ENCODE data around the gene NHP2. TPM values are rescaled to one million over a fixed set of nuclear protein-coding genes. Genes with fewer than 3 reads are reported as not detected.

Gene NHP2
- total and polyA plus RNA-seq, 2 experiments from 2014 or later, result 435 to 455 TPM

DNA sequence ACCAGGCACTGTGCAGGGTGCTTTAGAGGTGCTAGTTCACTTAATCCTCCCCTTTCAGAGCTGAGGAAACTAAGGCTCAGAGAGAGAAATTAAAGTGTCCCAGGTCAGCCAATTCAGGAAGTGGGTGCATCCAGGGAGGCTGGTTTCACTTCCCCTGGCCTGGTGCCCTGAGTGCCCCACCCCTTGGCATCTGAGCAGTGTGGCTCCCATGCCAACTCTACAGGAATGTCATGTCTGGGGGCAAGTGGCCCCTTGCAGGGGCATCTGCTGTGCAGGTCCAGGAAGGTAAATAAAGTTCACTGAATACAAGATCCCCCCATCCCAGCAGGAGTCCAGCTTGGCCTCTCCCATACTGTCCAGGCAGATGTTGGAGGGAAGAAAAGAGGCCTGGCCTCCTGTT lies 44.7 kb downstream of the NHP2 start:
- peaks cover 13% of the 10 kb centered on the region for H3K4me1 Mint-ChIP-seq
- Histone ChIP-seq H3K79me2 (replicated peaks; ENCODE audit: insufficient read depth) (peaks cover 11% of the 10 kb centered on the region), H3K27ac (ENCODE audit: low read depth) (no peak overlapping the region), H3F3A (replicated peaks; ENCODE audit: low read depth) (peaks cover 7% of the 10 kb centered on the region), H3K4me3 (no peak overlapping the region), H3K4me1 (ENCODE audit: insufficient read depth) (peaks cover 12% of the 10 kb centered on the region; the same call in 1 of the 2 replicates), H4K20me1 (replicated peaks; ENCODE audit: insufficient read depth) (no peaks in the 10 kb centered on the region), H2AFZ (no peak overlapping the region), H3K36me3 (ENCODE audit: insufficient read depth) (no peaks in the 10 kb centered on the region), H3K27me3 (ENCODE audit: insufficient read depth) (no peaks in the 10 kb centered on the region), H3K4me2 (no peak overlapping the region), H3K9me2 (ENCODE audit: insufficient read depth) (no peaks in the 10 kb centered on the region)
- H3K27ac Mint-ChIP-seq, result no peak overlapping the region
- H3K36me3 Mint-ChIP-seq (ENCODE audit: low read depth), result peaks cover 5% of the 10 kb centered on the region; the same call in 2 of the 3 replicates
- ATAC-seq, result no peak
- H3K27me3 Mint-ChIP-seq (ENCODE audit: insufficient read depth, low read depth, poor library complexity), result peaks cover 10% of the 10 kb centered on the region
- peaks cover 12% of the 10 kb centered on the region for H3K9me3 Mint-ChIP-seq
- TF ChIP-seq EZH2 (IDR thresholded peaks at IDR 0.05; ENCODE audit: low read depth, unreplicated experiment) (no peak), STAT1 (IDR thresholded peaks at IDR 0.05; ENCODE audit: unreplicated experiment) (no peak), JUNB (IDR thresholded peaks at IDR 0.05; ENCODE audit: unreplicated experiment) (no peak), ZNF114 (CRISPR knock-in tag; IDR thresholded peaks at IDR 0.05) (no peak), EZH2phosphoT487 (IDR thresholded peaks at IDR 0.05; ENCODE audit: unreplicated experiment) (no peak), ZNF331 (CRISPR knock-in tag; IDR thresholded peaks at IDR 0.05; ENCODE audit: low read depth) (no peak), NANOG (IDR thresholded peaks at IDR 0.05; ENCODE audit: borderline replicate concordance) (no peak), CREB1 (CRISPR knock-in tag; IDR thresholded peaks at IDR 0.05; ENCODE audit: low read depth) (no peak), POLR2AphosphoS5 (IDR thresholded peaks at IDR 0.05; ENCODE audit: low read depth) (no peak)
- TF ChIP-seq, protein P1, sequence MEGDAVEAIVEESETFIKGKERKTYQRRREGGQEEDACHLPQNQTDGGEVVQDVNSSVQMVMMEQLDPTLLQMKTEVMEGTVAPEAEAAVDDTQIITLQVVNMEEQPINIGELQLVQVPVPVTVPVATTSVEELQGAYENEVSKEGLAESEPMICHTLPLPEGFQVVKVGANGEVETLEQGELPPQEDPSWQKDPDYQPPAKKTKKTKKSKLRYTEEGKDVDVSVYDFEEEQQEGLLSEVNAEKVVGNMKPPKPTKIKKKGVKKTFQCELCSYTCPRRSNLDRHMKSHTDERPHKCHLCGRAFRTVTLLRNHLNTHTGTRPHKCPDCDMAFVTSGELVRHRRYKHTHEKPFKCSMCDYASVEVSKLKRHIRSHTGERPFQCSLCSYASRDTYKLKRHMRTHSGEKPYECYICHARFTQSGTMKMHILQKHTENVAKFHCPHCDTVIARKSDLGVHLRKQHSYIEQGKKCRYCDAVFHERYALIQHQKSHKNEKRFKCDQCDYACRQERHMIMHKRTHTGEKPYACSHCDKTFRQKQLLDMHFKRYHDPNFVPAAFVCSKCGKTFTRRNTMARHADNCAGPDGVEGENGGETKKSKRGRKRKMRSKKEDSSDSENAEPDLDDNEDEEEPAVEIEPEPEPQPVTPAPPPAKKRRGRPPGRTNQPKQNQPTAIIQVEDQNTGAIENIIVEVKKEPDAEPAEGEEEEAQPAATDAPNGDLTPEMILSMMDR (conservative IDR thresholded peaks at IDR 0.05; ENCODE audit: low read depth in 2 of 2), result no peak
- TF ChIP-seq, protein P2, sequence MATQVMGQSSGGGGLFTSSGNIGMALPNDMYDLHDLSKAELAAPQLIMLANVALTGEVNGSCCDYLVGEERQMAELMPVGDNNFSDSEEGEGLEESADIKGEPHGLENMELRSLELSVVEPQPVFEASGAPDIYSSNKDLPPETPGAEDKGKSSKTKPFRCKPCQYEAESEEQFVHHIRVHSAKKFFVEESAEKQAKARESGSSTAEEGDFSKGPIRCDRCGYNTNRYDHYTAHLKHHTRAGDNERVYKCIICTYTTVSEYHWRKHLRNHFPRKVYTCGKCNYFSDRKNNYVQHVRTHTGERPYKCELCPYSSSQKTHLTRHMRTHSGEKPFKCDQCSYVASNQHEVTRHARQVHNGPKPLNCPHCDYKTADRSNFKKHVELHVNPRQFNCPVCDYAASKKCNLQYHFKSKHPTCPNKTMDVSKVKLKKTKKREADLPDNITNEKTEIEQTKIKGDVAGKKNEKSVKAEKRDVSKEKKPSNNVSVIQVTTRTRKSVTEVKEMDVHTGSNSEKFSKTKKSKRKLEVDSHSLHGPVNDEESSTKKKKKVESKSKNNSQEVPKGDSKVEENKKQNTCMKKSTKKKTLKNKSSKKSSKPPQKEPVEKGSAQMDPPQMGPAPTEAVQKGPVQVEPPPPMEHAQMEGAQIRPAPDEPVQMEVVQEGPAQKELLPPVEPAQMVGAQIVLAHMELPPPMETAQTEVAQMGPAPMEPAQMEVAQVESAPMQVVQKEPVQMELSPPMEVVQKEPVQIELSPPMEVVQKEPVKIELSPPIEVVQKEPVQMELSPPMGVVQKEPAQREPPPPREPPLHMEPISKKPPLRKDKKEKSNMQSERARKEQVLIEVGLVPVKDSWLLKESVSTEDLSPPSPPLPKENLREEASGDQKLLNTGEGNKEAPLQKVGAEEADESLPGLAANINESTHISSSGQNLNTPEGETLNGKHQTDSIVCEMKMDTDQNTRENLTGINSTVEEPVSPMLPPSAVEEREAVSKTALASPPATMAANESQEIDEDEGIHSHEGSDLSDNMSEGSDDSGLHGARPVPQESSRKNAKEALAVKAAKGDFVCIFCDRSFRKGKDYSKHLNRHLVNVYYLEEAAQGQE (IDR thresholded peaks at IDR 0.05; ENCODE audit: unreplicated experiment), result no peak
- TF ChIP-seq, protein P3, sequence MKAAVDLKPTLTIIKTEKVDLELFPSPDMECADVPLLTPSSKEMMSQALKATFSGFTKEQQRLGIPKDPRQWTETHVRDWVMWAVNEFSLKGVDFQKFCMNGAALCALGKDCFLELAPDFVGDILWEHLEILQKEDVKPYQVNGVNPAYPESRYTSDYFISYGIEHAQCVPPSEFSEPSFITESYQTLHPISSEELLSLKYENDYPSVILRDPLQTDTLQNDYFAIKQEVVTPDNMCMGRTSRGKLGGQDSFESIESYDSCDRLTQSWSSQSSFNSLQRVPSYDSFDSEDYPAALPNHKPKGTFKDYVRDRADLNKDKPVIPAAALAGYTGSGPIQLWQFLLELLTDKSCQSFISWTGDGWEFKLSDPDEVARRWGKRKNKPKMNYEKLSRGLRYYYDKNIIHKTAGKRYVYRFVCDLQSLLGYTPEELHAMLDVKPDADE (IDR thresholded peaks at IDR 0.05), result no peak
- H3K4me3 Mint-ChIP-seq, result no peak overlapping the region
- DNase-seq (ENCODE audit: low spot score), result no peak
